HG03135 (cell line): ENCODE measurements around the gene MICU2.

Experiments
- ATAC-seq: cut with Tn5 transposase; IDR thresholded peaks from one replicate; pipeline ENCODE4 v1.9.1; 2021; ENCODE audit warnings: mild to moderate bottlenecking, moderate library complexity; ENCODE audit not compliant: unreplicated experiment

The MICU2 gene

GRCh38 chr13:21546372-21546771, 57.6 kb downstream of the MICU2 start:
- no peak for ATAC-seq

GRCh38 chr13:21544515-21544914, 59.5 kb downstream of the MICU2 start:
- no peak for ATAC-seq

GRCh38 chr13:21542563-21542962, 61.4 kb downstream of the MICU2 start:
- ATAC-seq = no peak

GRCh38 chr13:21541980-21542379, 62.0 kb downstream of the MICU2 start:
- ATAC-seq = no peak

DNA sequence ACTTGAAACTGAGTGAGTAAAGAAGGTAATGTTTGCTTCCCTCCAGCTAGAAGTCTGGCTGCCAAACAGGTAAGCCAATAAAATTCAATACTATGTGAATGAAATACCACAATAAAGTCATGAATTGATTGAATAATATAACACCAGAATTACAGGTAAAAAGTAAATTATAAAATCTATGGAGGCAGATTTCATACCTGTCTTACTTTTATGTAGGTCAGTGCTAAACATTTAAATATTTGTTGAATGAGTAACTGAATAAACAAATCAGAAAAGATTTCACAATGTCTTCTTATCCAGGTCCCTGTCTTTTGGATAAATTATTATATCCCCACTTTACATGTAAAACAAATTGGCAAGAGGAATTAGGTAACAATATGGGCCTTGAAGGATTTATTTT, 62.7 kb downstream of the MICU2 start:
- ATAC-seq = no peak

GRCh38 chr13:21539687-21540086, 64.3 kb downstream of the MICU2 start:
- no peak for ATAC-seq

- ATAC-seq = no peak
These were observed 65.2 kb downstream of the MICU2 start for GRCh38 chr13:21538753-21539152.

DNA sequence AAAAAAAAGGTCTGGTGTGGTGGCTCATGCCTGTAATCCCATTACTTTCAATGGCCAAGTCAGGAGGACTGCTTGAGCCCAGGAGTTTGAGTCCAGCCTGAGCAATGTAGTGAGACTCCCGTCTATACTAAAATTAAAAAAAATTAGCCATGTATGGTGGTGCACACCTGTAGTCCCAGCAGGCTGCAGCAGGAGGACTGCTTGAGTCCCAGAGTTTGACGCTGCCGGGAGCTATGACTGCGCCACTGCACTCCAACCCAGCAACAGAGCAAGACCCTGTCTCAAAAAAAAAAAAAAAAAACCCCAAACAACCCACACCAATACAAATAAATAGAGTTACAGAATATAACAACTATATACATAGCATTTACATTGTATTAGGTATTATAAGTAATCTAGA, 65.7 kb downstream of the MICU2 start:
- ATAC-seq = no peak

GRCh38 chr13:21537105-21537504, 66.9 kb downstream of the MICU2 start:
- ATAC-seq = no peak

DNA sequence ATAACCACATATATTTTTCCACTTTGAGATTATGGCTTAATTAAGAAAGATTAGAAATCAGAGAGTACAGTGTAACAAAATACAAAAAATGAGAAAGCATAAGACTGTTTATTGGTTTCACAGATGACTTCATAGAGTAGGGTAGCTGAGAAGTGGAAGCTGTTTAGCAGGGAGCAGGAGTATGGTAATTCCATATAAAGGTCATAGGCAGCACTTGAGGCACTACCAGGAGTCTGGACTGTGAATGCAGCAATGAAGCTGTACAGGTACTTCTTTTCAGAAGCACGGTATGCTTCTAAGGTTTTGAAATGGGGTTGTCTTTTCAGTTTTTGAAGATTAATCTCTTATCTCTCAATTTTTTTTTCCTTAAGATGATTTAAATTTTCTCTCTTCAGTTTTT, 69.2 kb downstream of the MICU2 start:
- no peak for ATAC-seq

- no peak for ATAC-seq
These were observed 72.5 kb downstream of the MICU2 start for GRCh38 chr13:21531455-21531854.

DNA sequence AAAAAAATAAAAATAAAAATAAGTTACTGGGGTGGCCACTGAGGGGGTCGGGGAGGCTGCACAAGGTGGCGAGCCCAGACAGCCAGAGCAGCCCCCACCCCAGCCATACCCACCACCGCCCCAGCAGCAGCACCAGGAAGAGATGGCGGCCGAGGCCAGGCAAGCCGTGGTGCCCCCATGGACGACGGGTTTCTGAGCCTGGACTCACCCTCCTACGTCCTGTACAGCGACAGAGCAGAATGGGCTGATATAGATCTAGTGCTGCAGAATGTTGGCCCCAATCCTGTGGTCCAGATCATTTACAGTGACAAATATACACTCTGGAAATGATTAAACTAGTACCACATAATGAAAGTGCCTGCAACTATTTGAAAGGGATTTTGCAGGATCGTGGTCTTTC, 73.3 kb downstream of the MICU2 start:
- ATAC-seq = no peak

- no peak for ATAC-seq
These were observed 74.7 kb downstream of the MICU2 start for GRCh38 chr13:21529146-21529893.

GRCh38 chr13:21528616-21529015, 75.4 kb downstream of the MICU2 start:
- ATAC-seq = no peak

- no peak for ATAC-seq
These were observed 77.0 kb downstream of the MICU2 start for GRCh38 chr13:21526707-21527540.

- no peak for ATAC-seq
These were observed 81.1 kb downstream of the MICU2 start for GRCh38 chr13:21522847-21523246.

DNA sequence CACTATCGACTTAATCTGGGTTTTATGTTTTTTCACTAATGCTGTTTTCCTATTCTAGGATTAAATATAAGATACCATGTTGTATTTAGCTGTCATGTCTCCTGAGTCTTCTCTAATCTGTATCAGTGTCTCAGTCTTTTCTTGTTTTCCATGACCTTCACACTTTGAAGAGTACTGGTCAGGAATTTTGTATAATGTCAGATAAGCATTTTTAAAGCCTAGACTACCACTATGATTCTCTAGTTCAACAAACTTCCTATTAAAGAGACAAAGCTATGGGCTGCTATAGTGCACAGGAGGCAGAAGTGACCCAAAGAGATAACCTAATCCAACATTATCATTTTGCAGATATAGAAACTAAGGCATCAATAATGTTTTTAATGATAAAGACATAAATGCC, 81.8 kb downstream of the MICU2 start:
- ATAC-seq = no peak

DNA sequence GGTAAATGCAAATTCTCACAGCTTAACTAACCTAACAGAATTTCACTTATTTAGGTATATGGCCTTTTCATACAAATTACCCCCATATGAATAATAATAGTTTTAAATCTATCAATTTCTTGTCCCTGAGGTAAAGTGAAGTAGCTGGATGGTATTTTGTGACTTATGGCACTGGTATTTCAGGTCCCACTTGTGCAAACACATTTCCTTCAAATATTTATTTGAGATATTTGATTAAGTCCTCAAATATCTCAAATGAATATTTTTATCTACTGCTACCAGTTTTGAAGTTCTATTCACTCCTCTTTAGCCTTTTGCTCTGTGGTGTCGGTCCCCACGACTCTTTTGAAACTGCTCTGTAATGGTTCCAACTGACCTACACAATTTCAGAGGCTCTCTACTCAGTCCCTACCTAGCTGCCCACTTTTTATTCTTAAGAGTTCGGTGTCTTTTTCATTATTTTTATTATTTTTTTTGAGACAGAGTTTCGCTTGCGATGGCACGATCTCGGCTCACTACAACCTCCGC, 85.3 kb downstream of the MICU2 start:
- ATAC-seq = no peak

- no peak for ATAC-seq
These were observed 86.4 kb downstream of the MICU2 start for GRCh38 chr13:21517576-21517975.

DNA sequence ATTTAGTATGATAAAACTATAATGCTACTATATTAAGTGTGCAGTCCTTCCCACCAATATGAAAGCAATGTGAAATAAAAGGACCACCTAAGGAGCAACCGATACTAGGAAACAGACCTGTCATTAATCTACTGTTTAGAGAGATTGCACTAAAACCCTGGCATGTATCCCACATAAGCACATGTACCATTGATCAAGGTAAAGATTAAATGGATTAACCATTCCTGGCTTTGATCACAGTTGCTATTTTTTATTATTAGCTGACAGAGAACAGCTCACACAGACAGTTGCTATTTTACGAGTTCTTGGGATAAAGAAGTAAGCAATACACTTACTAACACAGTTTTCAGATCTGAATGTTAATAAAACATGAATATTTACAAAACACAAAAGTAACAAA, 87.2 kb downstream of the MICU2 start:
- no peak for ATAC-seq

GRCh38 chr13:21511849-21512248, 92.1 kb downstream of the MICU2 start:
- no peak for ATAC-seq

DNA sequence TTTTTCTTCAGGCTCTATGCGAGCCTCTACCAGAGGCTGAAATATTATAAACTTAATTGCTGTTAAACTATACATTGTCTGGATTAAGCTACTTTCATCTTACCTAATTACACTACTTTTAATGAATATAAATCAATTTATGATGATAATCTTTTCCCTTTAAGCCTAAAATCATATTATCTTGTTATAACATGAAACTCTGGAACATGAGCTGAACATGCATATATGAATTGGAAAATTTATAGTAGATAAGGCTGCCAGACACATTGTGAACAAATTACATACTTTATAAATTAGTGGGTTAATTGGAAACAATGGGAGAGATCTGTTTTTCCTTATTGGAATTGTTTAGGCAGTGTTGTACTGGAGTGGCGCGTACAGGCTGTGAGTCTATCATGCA, 99.6 kb downstream of the MICU2 start:
- no peak for ATAC-seq
